SIG-M5 treated with dmso at 0.1 percent for 504 hours (cell line): ENCODE results near the gene EFNA5.
"Not testable (repeated sequence)": the region's sequence is repeated elsewhere in the genome, so short reads cannot be mapped to it uniquely, and the experiment has no call there.

Experiments
- DNase-seq: peaks from one replicate; lab custom pipeline; 2025; ENCODE audit not compliant: unreplicated experiment; lab: John Stamatoyannopoulos, UW

Gene EFNA5

DNA sequence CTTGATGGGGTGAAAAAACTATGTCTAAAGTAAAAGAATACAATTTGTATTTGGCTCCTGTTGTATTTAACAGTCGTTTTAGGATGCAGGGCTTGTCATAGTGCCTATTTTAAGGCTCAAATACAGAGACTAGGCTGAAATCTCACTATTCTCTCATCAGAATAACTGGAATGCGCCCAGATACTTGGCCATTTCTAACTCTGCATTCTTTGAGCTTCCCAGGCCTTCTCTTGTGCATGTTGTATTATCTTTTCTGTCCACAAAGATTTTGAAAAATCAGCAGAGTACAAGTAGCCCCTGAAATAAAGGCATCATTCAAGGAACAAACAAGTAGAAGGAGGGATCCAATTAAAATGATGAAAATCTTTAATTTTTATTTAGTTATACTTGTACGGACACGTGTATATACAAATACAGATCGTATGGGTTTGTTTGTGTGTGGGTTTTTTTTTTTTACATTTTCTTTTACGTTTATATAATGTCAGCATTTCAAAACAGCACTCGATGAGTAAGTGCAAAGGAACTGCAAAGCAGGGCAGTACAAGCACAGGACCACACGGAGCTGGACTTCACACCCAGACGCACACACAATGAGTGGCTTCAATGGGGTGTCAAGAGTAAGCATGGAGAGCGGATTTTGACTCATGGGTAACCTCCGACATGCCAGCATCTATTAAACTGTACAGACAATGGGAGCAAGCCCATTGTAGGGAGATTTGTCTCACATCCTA is 294.0 kb downstream of the EFNA5 start:
- DNase-seq = no peak

DNA sequence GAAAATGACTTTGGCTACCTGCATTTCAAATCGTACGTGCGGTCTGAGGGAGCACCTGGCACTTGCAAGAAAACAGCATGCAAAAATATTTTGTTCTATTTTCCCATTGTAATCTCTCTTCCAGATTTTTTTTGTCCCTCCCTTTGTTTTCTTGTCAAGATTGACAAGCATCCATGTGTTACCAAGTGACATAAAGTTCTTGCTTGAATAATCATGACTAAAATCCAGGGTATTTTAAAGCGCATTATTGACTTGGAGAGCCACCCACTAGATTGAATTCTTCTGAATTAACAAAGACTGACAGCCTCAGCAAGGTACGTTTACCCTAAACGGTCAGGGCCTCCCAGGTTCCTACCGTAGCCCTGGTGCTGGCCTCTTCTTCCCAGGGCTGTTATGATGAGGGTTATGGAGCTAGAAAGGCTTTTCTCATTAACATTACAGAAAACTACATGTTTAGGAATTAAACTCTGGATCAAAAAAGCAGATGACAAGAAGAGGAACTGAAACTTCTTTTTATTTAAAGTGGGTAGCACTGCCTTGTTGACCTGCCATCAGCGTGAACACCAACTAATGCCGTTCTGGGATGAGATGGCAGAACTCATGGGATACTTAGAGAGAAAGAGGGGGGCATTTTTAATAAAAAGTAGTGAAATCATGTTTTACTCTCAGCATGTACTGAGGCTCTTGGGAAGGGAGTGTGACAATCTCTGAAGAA is 297.0 kb downstream of the EFNA5 start:
- peak; percentile 14 for DNase-seq

DNA sequence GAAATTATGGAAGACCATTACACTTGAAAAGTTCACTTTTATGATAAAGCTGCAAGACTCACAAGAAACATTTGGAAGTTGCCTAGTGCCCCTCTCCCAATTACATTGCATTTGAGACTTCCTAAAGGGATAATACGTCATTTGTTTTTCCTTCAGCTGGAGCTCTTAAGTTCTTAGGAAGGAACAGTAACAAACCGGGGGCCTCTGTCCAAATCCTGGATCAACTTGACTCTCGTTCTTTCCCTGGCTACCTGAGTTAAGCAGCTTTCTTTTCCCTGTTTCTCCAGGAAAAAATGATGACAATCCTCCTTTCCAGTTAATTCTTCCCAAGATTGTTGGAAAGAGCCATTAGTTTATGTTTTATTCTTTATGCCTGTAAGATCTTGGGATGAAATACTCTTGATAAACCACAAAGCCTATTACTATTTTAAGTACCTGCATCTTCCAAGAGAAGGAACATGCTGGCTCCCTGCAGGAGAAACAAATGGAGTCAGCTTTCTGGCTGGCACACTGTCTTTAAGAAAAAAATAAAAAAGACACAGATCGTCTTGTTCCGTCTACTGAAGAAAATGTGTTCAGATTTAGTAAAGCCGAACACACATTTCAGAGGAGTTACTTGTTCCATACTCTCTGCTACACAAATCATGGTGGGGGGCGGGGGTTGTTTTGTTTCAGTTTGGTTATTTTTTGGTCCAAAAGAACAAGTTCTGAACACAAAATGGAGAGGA is 297.9 kb downstream of the EFNA5 start:
- no peak for DNase-seq

DNA sequence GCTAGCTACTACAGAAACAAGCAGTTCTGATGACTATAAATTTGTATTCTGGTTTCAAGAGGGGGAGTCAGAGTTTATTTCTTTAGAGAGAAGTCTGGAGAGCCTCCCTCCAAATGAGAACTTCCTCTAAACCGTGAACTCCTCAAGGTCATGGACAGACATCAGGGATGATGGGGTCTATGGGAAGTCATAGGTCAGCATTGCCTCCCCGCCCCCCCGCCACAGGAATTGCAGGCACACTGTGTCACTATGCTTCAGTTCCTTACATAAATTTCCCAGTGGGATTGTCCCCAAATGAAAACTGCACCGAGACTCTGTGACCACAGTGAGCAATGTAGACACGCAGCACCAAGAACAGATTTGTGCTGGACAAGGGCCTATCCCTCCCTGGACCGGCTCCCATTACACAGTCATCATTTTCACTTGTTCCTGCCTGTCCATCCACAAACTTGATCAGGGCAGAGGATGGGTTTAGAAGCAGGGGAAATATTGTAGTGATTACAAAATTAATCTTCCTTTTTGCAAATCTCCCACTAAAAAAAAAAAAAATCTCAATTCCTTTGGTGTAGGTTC is 300.3 kb downstream of the EFNA5 start:
- no peak for DNase-seq

DNA sequence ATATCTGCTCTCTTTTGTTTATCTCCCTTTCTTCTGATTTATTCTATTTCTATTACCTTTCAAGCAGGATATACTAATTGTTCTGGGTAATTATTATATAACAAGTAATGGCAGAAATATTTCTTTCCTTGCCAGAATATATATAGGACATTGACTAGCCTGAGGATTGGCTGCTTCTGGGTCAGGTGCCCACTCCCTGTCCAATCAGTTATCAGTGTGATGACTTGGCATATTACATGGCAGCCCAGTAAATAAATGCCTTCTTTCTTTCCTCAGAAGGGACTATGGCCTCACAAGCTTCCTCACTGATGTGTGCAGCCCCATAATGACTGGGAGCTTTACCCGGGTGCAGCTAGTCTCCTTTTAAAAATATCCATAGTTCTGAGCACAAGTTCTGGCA is 301.1 kb downstream of the EFNA5 start:
- DNase-seq = no peak

DNA sequence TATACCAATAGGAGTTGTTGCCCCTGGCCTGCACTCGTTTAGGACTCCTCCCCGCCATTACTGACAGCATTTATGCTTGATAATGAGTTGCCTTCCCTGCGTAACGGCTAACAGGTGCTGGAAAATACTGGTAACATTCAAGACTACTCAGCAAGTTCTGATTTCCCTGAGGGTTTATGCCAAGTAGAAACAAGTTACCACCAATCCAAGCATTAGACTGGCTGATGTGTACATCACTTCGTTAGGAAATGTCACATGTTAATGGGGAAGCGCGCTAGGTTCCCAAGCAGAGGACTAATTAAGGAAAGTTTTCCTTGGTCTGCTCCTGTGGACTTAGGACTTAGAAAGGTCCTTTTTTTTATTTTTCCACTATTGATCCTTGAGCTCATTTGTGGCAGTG is 302.1 kb downstream of the EFNA5 start:
- DNase-seq = no peak

DNA sequence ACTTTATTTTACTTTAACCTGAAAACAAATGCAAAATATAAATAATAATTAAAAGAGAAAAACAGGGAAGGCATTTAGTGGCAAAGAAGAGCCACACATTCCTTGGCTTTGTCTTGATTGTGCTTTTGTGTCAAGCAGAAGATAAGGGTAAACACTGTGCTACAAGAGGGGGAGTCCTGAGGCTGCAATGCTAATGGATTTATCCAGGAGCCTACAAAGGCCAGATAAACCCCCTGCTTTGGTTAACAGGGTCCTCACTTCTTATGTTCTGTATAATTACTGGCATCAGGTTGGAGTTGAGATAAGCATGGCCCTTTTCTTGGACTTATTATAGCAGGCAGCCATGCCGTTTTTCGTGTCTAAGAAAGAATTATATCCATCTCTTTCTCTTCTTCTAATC is 302.8 kb downstream of the EFNA5 start:
- DNase-seq = no peak

DNA sequence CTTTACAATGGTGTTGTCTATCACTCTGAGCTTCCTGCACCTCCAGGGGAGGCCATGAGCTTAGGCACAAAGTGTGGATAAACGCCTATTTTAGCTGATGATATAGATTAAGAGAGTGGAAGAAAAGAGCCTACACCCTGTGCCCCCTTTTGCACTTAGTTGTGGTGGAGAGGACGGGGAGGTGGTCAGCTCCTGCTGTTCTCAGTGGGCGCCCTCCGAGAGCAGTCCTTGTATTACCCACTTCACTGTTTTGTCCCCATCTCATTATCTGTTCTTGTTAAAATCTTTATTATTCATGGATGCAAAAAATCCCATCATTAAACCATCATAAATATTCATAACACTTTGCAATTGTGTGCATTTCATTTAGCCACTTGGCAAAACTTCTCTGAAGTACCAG is 303.3 kb downstream of the EFNA5 start:
- no peak for DNase-seq

DNA sequence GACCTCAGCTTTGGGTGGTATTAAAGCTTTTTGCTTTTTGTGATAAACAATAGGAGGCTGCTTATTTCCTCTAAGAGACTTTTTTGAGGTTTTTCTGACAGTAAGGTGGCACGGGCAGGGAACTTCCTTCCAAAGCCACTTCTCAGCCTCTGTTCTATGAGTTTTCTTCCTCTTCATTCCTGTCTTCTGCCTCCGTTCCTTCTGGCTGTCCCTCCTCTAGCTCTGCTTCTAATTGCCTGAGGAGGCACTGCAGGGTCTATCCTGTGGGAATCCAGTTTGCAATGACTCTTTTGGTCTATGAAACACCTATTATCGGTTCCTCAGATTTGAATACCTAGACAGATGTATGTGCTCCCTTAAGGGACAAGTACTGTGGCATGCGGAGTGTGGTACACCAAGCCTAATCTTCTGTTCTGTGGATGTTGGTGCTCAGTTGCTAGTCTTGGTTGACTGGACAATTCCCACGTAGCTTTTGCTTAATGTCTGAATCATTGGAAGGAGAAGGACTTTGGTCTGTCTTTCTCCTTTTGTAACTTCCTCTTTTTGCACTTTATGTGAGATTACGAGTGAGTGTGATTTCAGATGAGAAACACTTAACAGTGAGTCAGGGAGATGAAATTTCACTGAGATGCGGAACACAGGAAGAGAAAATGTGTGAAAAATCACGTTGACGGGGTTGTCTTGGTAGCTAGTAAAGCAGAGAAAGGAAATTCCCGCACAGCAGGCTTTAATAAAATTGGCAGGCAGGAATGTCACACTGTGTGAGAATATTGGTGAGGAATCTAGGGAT is 305.2 kb downstream of the EFNA5 start:
- DNase-seq = peak; percentile 85

DNA sequence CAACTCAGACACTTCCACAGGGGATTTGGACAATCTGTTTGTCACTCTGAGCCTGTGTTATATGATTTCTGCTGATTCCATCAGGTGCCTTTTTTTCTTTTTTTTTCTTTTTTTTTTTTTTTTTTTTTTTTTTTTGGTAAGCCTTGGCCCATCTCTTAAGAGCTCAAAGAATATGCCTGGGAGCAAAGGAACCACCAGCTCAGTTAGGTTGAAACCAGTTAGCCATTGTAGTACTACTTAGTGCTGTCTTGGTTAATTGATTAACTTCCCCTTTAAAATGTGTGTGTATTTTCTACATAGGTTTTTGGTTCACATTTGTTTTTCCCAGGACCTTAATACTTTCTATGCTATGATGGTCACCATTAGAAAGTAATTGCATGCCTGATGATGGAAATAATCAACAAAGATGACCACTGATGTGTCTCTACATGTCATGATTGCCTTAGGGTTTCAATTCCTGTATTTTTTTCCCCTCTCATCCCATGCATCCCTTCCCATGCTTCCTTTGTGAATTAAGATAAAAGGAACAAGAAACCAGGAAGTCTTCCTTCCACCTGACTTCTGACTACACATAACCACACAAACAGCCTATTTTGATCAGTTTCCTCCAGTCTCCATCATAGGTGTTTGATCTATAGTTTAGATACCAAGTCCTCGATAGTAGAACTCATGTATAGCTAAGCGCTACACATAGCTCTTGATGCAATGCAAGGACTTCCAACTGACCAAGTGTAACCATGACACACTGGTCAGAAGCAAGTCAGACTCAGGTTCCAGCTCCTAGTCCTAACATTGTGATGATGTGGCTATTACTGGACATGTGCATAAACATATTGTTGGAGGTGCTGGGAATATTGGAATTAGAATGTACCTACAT is 306.1 kb downstream of the EFNA5 start:
- no peak for DNase-seq

DNA sequence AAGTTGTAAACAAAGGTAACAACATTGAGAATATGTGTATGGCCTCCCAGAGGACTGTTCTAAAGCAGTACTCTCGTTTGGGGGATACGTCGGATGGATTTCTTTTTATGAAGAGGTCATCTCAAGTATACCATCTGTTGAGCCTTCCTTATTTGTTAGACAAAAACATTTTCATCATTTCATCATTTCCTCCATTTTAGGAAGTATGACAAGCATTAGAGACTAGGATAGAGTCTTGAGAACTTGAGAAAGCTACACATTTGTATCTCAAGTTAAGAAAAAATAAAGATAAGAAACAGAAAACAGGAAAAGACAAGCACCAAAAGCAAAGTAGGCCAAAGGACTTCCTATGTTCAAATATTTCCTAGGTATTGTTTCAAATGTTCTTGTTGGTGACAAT is 307.0 kb downstream of the EFNA5 start:
- no peak for DNase-seq

DNA sequence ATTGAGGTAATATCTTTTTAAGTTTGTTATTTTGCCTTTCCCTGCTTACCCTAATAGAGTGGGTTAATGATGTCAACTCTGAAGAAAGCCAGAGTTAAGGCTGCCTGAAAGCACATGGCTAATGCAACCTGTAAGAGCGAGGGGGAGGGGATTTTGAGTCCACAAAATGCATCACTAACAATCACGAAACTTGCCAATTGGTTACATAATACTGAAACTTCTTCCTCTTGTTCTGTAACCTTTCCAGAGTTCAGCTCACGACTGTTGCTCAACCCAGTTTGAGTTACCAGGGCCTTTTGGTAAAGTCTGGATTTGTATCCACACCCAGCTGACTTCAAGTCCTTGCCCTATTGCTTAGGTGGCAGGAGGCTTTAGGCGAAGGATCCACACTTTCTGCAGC is 308.8 kb downstream of the EFNA5 start:
- peak; percentile 93 for DNase-seq

DNA sequence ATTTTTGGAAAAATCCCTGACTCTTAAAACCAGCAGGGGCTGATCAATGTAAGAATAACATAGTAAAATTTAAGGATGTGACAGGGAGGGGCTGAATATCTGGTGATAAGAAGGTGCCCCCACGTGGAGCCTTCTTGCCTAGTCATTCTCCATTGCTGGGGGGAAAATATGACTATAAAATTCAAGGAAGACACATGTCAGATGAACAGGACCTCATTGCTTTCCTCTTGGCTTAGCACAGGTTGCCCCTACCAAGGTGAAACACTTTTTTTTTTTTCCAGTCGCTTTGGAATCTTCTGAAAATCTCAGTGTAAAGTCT is 310.9 kb downstream of the EFNA5 start:
- no peak for DNase-seq

DNA sequence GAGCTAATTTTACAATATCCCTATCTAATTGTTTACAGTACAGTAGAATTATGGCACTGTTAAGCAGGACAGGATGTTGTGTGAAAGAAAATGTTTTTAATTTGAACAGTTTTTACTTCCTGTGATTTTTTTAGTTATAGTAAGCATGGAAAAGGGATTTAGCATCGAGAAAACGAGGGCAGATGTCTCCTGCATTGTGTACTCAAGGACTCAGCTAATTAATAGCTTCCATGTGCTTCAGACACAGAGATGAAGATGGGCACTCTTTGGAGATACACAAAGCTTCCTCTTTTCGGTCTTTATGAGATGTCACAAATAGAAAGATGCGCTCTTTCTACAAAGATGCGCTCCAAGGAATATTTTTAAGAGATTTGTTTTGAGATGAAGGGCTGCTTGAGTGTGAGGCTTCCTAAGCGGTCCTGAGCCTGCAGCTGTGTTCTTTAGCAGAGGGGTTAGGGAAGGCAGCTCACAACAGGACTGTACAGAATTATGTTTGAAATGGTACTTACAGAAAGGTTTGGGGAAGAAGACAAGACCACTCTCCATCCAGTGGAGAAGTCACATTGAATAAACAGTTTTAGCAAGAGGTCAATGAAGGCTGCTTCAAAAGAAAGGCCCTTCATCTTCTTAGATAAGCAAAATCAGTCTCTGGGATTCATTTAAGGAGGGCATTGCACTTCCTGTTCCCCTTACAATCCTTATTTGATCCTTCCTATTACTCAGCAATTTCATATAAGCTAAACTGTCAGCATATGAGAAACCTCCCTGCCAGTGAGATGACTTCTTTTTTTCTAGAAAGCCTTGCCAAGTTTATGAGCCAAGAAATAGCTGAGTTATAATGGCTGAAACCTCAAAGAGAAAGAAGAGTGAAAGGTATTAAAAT is 311.5 kb downstream of the EFNA5 start:
- DNase-seq = peak; percentile 73

DNA sequence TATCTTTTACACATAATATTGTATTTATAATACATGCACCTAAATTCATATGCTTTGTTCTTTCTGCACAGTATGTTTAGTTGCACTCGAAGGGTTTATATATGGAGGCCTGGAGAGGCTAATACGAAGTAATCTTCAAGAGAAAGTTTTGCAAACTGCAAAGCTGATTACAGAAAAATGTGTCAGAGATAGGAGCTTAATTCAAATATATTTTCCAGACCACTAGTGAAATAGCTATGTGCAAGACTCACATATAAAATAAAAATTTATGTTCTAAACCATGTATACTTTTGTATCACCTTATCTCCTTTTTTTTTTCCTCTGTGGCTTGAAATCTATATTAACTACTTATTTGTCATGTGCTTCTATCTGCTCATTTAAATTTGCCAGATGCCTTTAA is 313.8 kb downstream of the EFNA5 start:
- no peak for DNase-seq

DNA sequence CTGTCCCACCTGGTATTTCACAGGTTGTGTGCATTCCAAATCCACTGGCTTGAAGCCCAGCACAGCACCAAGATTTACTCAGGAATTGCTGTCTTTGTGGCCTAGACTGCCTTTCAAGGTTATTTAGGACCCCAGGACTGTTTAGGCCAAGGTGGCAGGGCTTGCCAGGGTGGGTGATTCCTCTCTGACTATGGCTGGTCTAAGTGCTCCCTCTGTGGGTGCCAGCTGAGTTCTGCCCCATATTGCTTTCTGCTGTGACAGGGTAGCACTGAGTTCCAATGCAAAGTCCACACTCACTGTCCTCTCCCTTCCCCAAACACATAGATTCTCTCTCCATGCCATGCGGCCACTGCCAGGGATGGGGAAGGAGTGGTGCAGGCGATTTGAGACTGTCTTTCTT is 318.2 kb downstream of the EFNA5 start:
- DNase-seq = no peak

DNA sequence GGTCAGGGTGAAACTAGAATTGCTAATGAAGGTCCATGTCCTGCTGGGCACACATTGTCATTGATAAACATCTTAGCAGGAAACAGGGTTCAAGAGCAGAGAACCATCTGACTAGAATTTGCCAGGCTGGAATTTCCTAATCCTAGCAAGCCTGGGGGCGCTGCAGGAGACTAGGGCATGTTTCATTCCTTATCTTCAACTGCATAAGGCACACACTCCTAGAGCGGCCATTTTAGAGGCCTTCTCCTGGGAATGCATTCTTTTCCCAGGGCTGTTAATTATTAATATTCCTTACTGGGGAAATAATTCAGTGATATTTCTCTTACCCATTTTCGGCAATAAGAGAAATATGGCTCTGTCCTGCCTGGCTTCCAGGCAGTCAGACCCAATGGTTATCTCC is 324.2 kb downstream of the EFNA5 start:
- DNase-seq = not testable (repeated sequence)

DNA sequence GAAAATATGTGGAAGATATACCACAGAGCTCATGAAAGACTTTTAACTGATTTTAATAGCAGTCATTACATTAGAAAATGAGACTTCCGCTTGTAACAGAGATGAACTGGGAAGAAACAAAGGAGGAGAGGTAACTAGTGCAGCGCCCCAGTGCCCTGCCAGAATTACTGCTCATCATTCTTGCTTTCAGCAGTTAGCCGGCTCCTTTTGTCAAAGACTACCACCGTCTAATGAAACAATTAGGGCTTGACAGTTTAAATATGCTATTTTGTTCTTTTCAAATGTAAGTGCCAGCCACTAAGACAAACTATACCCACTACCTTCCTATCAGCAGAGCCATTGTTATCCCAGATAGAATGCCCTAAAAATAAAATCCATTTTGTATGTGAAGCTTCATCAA is 328.4 kb downstream of the EFNA5 start:
- no peak for DNase-seq

DNA sequence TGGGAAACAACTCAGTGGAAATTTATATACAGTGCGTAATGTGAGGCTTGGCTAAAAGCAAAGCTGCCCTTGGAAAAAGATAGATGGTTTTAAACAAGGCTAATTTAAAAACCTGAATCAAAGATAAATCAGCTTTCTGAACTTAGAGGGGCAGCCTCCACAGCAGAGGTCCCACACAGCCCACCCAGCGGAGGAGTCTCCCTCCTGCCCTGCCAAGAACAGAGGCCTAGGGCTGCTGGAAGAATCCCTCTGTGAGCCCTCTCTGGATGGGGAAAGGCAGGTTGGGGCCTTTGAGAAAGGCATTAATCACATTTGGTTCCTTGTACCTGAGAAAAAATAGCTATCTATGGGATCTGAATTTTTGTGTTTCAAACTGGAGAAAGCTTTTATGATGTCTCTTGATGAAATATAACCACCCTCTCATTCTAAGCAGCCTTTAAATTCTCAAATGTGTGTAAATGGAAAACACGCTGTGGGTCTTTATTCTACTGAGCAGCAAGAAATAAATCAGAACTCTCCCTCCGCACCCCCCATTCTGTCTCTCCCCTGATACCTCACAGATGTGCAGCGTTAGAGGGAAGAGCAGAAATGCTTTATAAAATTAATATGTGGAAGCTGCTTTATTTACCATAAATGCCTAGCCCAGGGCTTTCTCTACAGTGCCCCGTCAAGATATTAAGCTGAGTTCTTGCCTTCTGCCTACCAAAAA is 329.2 kb downstream of the EFNA5 start:
- no peak for DNase-seq
